Endothelial cell of umbilical vein (primary cell): ENCODE measurements around the gene AGK. TPM values are rescaled to one million over a fixed set of nuclear protein-coding genes. Genes with fewer than 3 reads are reported as not detected.

Experiments
- BruUV-seq: library from RNA; stranded (reverse); fragments of 400-500 nt; replicated peaks from 2 replicates; lab custom pipeline; 2021; lab: Mats Ljungman, UMichigan
- CTCF ChIA-PET: fragments of 300-600, 350-600 bp; sonication (Branson Sonifier 250); formaldehyde crosslinking; loops from one replicate; lab custom pipeline; 2021; ENCODE audit warnings: antibody characterized with exemption, inconsistent platforms; lab: Charles Lee
- POLR2A ChIA-PET: fragments of 300-600, 350-600 bp; sonication (Branson Sonifier 250); formaldehyde crosslinking; loops from one replicate; lab custom pipeline; 2021; ENCODE audit warnings: antibody characterized with exemption, inconsistent platforms; lab: Charles Lee
- DNase-seq: peaks from one replicate; pipeline ENCODE4 v3.0.0-alpha.2; 2011; ENCODE audit warnings: low read depth, low spot score
- FAIRE-seq: peaks from 2 replicates; lab custom pipeline; 2011; peaks lifted over from hg19 to GRCh38; lab: Jason Lieb, UNC
- H2AFZ ChIP-seq: 2 replicates; pipeline ENCODE4 v1.6.0; 2012; ENCODE audit warnings: low read depth, low read length, control low read depth, inconsistent platforms
- H3K27ac ChIP-seq: 2 replicates; pipeline ENCODE4 v1.5.1; 2011; ENCODE audit warnings: low read depth, mild to moderate bottlenecking, control low read depth, low read length, moderate library complexity; ENCODE audit not compliant: insufficient read depth
- H3K27me3 ChIP-seq, 2 experiments: 2 replicates each; pipeline versions ENCODE4 v1.6.0 to v1.6.1; 2011; ENCODE audit warnings: low read length in 2 of 2, mixed read lengths in 1 of 2; ENCODE audit not compliant: control insufficient read depth in 2 of 2, insufficient read depth in 2 of 2
- H3K36me3 ChIP-seq, 2 experiments: 2 replicates in 1 of 2; 3 replicates in 1 of 2; pipeline ENCODE4 v1.5.1; 2011; ENCODE audit warnings: low read length in 2 of 2, mild to moderate bottlenecking in 1 of 2, moderate library complexity in 1 of 2; ENCODE audit not compliant: control insufficient read depth in 2 of 2, insufficient read depth in 2 of 2; ENCODE audit errors: extremely low read depth in 1 of 2
- H3K4me1 ChIP-seq: 3 replicates; pipeline ENCODE4 v1.5.1; 2011; ENCODE audit warnings: mild to moderate bottlenecking, low read length; ENCODE audit not compliant: control insufficient read depth, insufficient read depth; ENCODE audit errors: extremely low read depth
- H3K4me2 ChIP-seq: 2 replicates; pipeline ENCODE4 v1.6.1; 2011; ENCODE audit warnings: low read length, control low read depth, mixed read lengths; ENCODE audit not compliant: insufficient read depth
- H3K4me3 ChIP-seq, 3 experiments: fragments of 200-600 bp in 1 of 3; sonication (generic), shearing (Covaris generic) in 1 of 3; replicated peaks in 1 of 3; 2 replicates each; pipeline ENCODE4 v1.5.1; 2011 to 2016; ENCODE audit warnings: control low read depth in 3 of 3, low read length in 3 of 3, mild to moderate bottlenecking in 2 of 3, inconsistent platforms in 1 of 3, low read depth in 1 of 3, moderate library complexity in 1 of 3; ENCODE audit not compliant: insufficient read depth in 1 of 3
- H3K79me2 ChIP-seq: 2 replicates; pipeline ENCODE4 v1.6.0; 2012; ENCODE audit warnings: low read length, inconsistent platforms; ENCODE audit not compliant: control insufficient read depth, insufficient read depth
- H3K9ac ChIP-seq: replicated peaks from 2 replicates; pipeline ENCODE3; 2011; ENCODE audit warnings: low read length, control low read depth; ENCODE audit not compliant: insufficient read depth; ENCODE audit errors: extremely low read depth
- H3K9me1 ChIP-seq: replicated peaks from 3 replicates; pipeline ENCODE4 v1.6.0; 2011; ENCODE audit warnings: mild to moderate bottlenecking, low read length; ENCODE audit not compliant: control insufficient read depth, insufficient read depth; ENCODE audit errors: extremely low read depth
- H3K9me3 ChIP-seq: replicated peaks from 2 replicates; pipeline ENCODE4 v1.5.1; 2012; ENCODE audit warnings: low read length, inconsistent platforms; ENCODE audit not compliant: control insufficient read depth, insufficient read depth
- H4K20me1 ChIP-seq: replicated peaks from 2 replicates; pipeline ENCODE3; 2011; ENCODE audit warnings: mild to moderate bottlenecking, low read length; ENCODE audit not compliant: control insufficient read depth, insufficient read depth; ENCODE audit errors: extremely low read depth
- EZH2 ChIP-seq: IDR thresholded peaks from 2 replicates; pipeline ENCODE4 v1.6.1; 2012; ENCODE audit warnings: borderline replicate concordance, low read depth, mild to moderate bottlenecking, moderate library complexity, low read length, inconsistent platforms; ENCODE audit not compliant: severe bottlenecking
- FOS ChIP-seq: IDR thresholded peaks from 2 replicates; pipeline ENCODE4 v1.6.1; 2011; ENCODE audit warnings: mild to moderate bottlenecking, low read length, moderate library complexity, borderline replicate concordance; ENCODE audit not compliant: insufficient read depth
- GATA2 ChIP-seq: IDR thresholded peaks from 2 replicates; pipeline ENCODE4 v1.7.0; 2011; ENCODE audit warnings: low read depth, mild to moderate bottlenecking, moderate library complexity, mixed read lengths, low read length; ENCODE audit not compliant: insufficient read length, insufficient read depth
- MYC ChIP-seq: IDR thresholded peaks from one replicate; pipeline ENCODE4 v1.6.1; 2011; ENCODE audit warnings: mild to moderate bottlenecking, low read depth, low read length
- POLR2A ChIP-seq: IDR thresholded peaks from 2 replicates; pipeline ENCODE4 v1.6.1; 2012; ENCODE audit warnings: low read depth, mild to moderate bottlenecking, control low read depth, low read length
- POLR2AphosphoS5 ChIP-seq: IDR thresholded peaks from 2 replicates; pipeline ENCODE4 v1.6.1; 2012; ENCODE audit warnings: low read depth, mild to moderate bottlenecking, control low read depth, low read length, moderate library complexity; ENCODE audit not compliant: insufficient read depth
- dilution Hi-C: fragments of 300-500 bp; cut with MboI; formaldehyde crosslinking; loops from one replicate; pipeline ENCODE4 v1.15.0; 2019; ENCODE audit warnings: low sequenced_read_pairs; ENCODE audit not compliant: extremely low pct_ligation_motif_present
- intact Hi-C: fragments of 100-400 bp; cut with micrococcal nuclease; formaldehyde crosslinking; loops from one replicate; pipeline ENCODE4 v1.10.0; 2022
- polyA plus RNA-seq, 4 experiments: library from polyadenylated mRNA; depleted of rRNA in 3 of 4; stranded (reverse) in 3 of 4; unstranded in 1 of 4; fragments of >200 nt; gene quantifications; 2 replicates each; pipeline versions ENCODE4 v1.2.1 to v1.2.3, GENCODE V29; 2011 to 2012; ENCODE audit warnings: missing spikeins in 1 of 4
- total RNA-seq: library from RNA; stranded (reverse); gene quantifications from 2 replicates; pipeline ENCODE4 v1.2.3, GENCODE V29; 2021
- TF ChIP-seq, protein P1 (sequence below), 2 donors: IDR thresholded peaks; 1 replicate in 1 of 2; 2 replicates in 1 of 2; pipeline ENCODE4 v1.5.1; 2011; ENCODE audit warnings: low read length in 2 of 2, mild to moderate bottlenecking in 2 of 2, moderate library complexity in 2 of 2, control low read depth in 1 of 2, inconsistent platforms in 1 of 2, low read depth in 1 of 2; ENCODE audit not compliant: insufficient read depth in 1 of 2; ENCODE audit errors: extremely low read depth in 1 of 2
- TF ChIP-seq, protein P2 (sequence below): IDR thresholded peaks from 2 replicates; pipeline ENCODE4 v1.6.1; 2011; ENCODE audit not compliant: insufficient read depth, insufficient read length

The AGK gene
- total and polyA plus RNA-seq, 2 donors (not counting 3 experiments of a cell fraction or from before 2014, with no cell fraction given) = 23.6 to 34.3 TPM

DNA sequence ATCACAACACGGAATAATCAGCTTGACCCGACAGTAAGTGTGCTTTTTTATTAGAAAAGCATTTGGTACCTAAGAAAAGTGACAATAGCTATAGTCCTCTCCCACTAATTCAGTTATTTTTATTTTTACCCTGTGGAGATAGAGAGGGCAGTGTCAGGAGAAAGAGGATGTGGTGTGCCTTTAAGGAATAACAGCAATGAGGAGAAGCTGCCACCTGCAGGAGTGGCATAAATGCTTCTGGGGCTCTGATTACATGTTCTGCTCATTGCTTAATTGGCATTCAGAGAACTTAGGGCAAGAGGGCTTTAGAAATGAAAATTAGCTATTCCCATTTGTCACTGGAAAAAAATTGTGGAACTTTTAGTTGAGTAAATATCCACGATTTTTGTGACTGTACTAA, 90.7 kb downstream of the AGK start:
- Histone ChIP-seq H2AFZ (no peak overlapping the region), H3K4me3 (no peak overlapping the region), H3K9me3 (no peaks in the 10 kb centered on the region), H3K4me2 (no peak overlapping the region), H4K20me1 (no peaks in the 10 kb centered on the region), H3K79me2 (no peaks in the 10 kb centered on the region), H3K27me3 (no peaks in the 10 kb centered on the region), H3K9me1 (no peaks in the 10 kb centered on the region), H3K36me3 (peaks cover 3 to 4% of the 10 kb centered on the region in 2 experiments), H3K27ac (no peak overlapping the region), H3K4me1 (peaks cover 3% of the 10 kb centered on the region), H3K9ac (no peak overlapping the region)
- CTCF ChIA-PET = interaction anchor here (0.8 to 2.5 kb wide), 3 partner anchors 8 to 1125 kb away, joined by 3 to 12 read pairs (median 3); no protein-coding TSS in a partner anchor
- TF ChIP-seq, protein P1, sequence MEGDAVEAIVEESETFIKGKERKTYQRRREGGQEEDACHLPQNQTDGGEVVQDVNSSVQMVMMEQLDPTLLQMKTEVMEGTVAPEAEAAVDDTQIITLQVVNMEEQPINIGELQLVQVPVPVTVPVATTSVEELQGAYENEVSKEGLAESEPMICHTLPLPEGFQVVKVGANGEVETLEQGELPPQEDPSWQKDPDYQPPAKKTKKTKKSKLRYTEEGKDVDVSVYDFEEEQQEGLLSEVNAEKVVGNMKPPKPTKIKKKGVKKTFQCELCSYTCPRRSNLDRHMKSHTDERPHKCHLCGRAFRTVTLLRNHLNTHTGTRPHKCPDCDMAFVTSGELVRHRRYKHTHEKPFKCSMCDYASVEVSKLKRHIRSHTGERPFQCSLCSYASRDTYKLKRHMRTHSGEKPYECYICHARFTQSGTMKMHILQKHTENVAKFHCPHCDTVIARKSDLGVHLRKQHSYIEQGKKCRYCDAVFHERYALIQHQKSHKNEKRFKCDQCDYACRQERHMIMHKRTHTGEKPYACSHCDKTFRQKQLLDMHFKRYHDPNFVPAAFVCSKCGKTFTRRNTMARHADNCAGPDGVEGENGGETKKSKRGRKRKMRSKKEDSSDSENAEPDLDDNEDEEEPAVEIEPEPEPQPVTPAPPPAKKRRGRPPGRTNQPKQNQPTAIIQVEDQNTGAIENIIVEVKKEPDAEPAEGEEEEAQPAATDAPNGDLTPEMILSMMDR (IDR thresholded peaks at IDR 0.05; ENCODE audit: extremely low read depth in 1 of 2, insufficient read depth in 1 of 2, low read depth in 1 of 2, low read length in 2 of 2) = no peak
- TF ChIP-seq MYC = no peak
- no peak for TF ChIP-seq EZH2
- no peak for TF ChIP-seq GATA2
- TF ChIP-seq POLR2A = no peak
- TF ChIP-seq, protein P2, sequence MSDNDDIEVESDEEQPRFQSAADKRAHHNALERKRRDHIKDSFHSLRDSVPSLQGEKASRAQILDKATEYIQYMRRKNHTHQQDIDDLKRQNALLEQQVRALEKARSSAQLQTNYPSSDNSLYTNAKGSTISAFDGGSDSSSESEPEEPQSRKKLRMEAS = no peak
- no peak for TF ChIP-seq POLR2AphosphoS5
- no peak for TF ChIP-seq FOS
- dilution Hi-C loops = no loop called here
- intact Hi-C loops = no loop called here
- no TSS peak for BruUV-seq
- POLR2A ChIA-PET = no interaction called here
- FAIRE-seq (no peak), DNase-seq (no peak)
